Measurements from ENCODE around the gene QSOX2. TPM values are rescaled to one million over a fixed set of nuclear protein-coding genes. Genes with fewer than 3 reads are reported as not detected.

QSOX2 gene
- total RNA-seq, 6 experiments from 2014 or later: 2.9 to 8.7 (median 6.4) TPM

DNA sequence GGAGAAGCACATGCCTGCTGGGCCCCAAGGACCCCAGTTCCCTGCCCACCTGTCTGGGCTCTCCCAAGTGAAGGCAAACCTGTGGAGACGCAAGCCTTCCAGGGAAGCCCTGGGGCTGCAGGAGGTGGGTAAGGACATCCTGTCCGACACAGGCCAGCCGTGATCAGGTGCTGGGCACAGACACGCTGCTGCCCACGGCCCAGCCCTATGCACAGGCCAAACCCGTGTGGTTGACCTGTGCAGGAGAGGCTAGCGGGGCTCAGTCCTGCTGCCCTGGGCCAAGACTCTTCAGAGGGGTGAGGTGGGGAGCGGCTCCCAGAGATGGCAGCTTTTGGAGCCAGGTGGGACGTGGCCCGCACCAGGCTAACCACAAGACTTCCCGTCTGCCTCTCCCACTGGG lies 55.0 kb downstream of the QSOX2 start:
- no peak overlapping the region for H3K4me3 ChIP-seq
- intact Hi-C loops (cut with DNase I): no loop called here
- peaks cover 0 to 32% of the 10 kb centered on the region in 2 donors for H3K27me3 ChIP-seq
- H3K9me3 ChIP-seq: no peaks in the 10 kb centered on the region
- H3K4me1 ChIP-seq: no peaks in the 10 kb centered on the region
- no peak for TF ChIP-seq POLR2A (IDR thresholded peaks at IDR 0.05)
- TF ChIP-seq, protein P1, sequence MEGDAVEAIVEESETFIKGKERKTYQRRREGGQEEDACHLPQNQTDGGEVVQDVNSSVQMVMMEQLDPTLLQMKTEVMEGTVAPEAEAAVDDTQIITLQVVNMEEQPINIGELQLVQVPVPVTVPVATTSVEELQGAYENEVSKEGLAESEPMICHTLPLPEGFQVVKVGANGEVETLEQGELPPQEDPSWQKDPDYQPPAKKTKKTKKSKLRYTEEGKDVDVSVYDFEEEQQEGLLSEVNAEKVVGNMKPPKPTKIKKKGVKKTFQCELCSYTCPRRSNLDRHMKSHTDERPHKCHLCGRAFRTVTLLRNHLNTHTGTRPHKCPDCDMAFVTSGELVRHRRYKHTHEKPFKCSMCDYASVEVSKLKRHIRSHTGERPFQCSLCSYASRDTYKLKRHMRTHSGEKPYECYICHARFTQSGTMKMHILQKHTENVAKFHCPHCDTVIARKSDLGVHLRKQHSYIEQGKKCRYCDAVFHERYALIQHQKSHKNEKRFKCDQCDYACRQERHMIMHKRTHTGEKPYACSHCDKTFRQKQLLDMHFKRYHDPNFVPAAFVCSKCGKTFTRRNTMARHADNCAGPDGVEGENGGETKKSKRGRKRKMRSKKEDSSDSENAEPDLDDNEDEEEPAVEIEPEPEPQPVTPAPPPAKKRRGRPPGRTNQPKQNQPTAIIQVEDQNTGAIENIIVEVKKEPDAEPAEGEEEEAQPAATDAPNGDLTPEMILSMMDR (IDR thresholded peaks at IDR 0.05): no peak
- no peak for ATAC-seq
- no peak overlapping the region for H3K27ac ChIP-seq
- H3K36me3 ChIP-seq: no peaks in the 10 kb centered on the region
- no peak for DNase-seq
- WGBS (ENCODE audit: insufficient coverage, low coverage, low lambda C conversion rate, missing lambda C conversion rate): 68% methylated on average over 4 of the region's 11 CpGs

DNA sequence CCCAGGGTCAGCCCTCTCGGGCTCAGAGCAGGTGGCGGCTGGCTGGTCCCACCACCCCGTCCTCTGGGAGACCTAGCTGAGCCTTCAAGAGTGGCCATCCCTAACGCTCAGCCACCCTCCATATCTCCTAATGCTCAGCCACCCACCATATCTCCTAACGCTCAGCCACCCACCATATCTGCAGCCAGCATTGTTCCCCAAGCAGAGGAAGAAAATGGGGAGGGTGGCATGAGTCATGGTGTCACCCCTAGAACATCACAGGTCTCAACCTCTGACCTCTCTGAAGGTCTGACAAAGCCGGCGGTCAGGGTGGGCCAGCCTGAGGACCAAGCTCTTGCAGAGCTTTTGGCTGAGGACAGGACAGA lies 55.4 kb downstream of the QSOX2 start:
- Histone ChIP-seq H3K9me3 (no peaks in the 10 kb centered on the region), H3K36me3 (no peaks in the 10 kb centered on the region), H3K27me3 (peaks cover 0 to 32% of the 10 kb centered on the region in 2 donors), H3K4me3 (no peak overlapping the region), H3K27ac (no peak overlapping the region), H3K4me1 (no peaks in the 10 kb centered on the region)
- ATAC-seq: no peak
- intact Hi-C loops (cut with DNase I): no loop called here
- TF ChIP-seq, protein P1 (IDR thresholded peaks at IDR 0.05): no peak
- TF ChIP-seq POLR2A (IDR thresholded peaks at IDR 0.05): no peak
- 45% methylated on average over 4 of the region's 7 CpGs for WGBS (ENCODE audit: insufficient coverage, low coverage, low lambda C conversion rate, missing lambda C conversion rate)
- no peak for DNase-seq

DNA sequence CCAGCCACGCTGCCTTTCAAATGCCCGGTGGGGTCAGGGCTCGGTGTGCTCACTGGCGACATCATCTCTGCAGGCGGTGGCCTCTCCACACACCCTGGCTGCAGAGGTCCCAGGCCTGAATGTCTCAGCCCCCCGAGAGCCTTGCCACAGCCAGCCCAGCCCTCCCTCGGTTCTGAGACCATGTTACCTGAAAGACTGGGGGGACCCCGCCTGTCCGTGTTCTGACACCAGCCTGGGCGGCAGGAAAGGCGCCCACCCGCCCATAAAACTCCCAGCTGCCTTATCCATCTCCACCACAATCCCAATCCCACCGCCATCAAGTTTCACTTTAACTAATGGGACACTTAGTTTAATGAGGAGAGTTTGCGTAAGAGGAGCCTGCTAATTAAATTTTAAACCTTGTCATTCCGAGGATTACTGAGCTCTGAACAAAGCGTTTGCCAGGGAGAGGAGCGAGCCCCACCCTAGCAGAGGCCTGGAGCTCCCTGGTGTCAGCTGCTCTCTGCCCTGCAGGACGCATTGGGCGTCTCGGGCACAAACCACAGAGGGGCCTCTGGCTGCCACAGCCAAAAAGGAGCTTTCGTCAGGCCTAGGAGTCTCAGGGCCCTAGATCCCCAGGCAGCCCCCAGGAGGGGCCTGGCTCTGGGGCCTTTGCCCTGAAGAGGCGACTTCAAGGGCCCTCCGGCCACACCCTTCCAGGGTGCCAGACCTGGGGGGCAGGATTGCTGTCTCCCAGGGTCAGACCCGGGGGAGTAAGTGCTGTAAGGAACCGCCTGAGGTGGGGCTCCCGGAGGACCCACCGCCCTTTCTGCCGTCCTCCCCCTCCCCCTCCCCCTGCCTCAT lies 56.0 kb downstream of the QSOX2 start:
- Histone ChIP-seq H3K27ac (no peak overlapping the region), H3K4me1 (no peaks in the 10 kb centered on the region), H3K4me3 (no peak overlapping the region), H3K36me3 (no peaks in the 10 kb centered on the region), H3K9me3 (no peaks in the 10 kb centered on the region), H3K27me3 (peaks cover 0 to 32% of the 10 kb centered on the region in 2 donors)
- TF ChIP-seq, protein P1 (IDR thresholded peaks at IDR 0.05): no peak
- no peak for TF ChIP-seq POLR2A (IDR thresholded peaks at IDR 0.05)
- 40% methylated on average over 11 of the region's 28 CpGs for WGBS (ENCODE audit: insufficient coverage, low coverage, low lambda C conversion rate, missing lambda C conversion rate)
- ATAC-seq (no peak), DNase-seq (no peak)
- intact Hi-C loops (cut with DNase I): no loop called here

DNA sequence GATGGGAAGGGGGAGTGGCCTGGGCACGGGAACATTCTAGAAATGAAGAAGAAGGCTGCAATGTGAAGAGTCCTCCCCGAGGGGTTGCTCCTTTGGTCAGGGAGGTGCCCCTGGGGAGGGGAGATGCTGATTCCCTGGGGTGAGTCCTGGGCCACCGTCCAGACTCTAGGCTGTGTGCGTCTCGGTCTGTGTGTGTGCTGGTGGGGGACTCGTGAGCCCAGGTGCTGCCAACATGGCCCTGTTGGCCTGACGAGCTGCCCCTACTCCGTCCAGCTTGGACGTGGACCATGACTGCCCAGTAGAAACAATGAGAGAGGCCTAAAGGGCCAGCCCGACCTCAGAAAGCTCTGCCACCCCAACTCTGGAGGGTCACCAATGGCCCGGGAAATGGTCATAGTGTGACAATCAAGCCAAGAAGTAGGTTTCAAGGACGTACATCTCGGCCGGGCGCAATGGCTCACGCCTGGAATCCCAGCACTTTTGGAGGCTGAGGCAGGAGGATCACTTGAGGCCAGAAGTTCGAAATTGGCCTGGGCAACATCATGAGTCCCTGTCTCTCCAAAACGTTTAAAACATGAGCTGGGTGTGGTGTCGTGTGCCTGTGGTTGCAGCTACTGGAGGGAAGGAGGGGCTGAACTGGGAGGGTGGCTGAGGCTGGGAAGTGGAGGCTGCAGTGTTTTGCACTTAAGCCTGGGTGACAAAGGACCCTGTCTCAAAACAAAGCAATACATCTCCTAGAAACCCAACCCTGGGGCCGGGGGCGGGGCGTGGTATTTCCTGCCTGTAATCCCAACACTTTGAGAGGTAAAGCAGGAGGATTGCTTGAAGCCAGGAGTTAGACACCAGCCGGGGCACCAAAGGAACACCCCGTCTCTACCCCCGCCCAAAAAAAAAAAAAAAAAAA lies 57.7 kb downstream of the QSOX2 start:
- ATAC-seq: no peak
- H3K36me3 ChIP-seq: no peaks in the 10 kb centered on the region
- H3K4me1 ChIP-seq: no peaks in the 10 kb centered on the region
- no peak overlapping the region for H3K27ac ChIP-seq
- peaks cover 0 to 18% of the 10 kb centered on the region in 2 donors for H3K27me3 ChIP-seq
- no peak overlapping the region for H3K4me3 ChIP-seq
- WGBS (ENCODE audit: insufficient coverage, low coverage, low lambda C conversion rate, missing lambda C conversion rate): 49% methylated on average over 12 of the region's 25 CpGs
- DNase-seq: no peak
- intact Hi-C loops (cut with DNase I): no loop called here
- no peaks in the 10 kb centered on the region for H3K9me3 ChIP-seq
- TF ChIP-seq, protein P1 (IDR thresholded peaks at IDR 0.05): no peak
- TF ChIP-seq POLR2A (IDR thresholded peaks at IDR 0.05): no peak

Data from right lobe of liver (tissue), 6 donors.